ENCODE measurements around the gene IFT43. TPM values are rescaled to one million over a fixed set of nuclear protein-coding genes. Genes with fewer than 3 reads are reported as not detected.

The IFT43 gene
- total RNA-seq, 1 donor from 2014 or later = 36.8 TPM

GRCh38 chr14:76117789-76118484 lies 132.4 kb downstream of the IFT43 start:
- TF ChIP-seq EZH2phosphoT487 (IDR thresholded peaks at IDR 0.05) (no peak), CTCF (IDR thresholded peaks at IDR 0.05) (no peak), EZH2 (IDR thresholded peaks at IDR 0.05) (no peak)
- peaks cover 8% of the 10 kb centered on the region for H3K4me1 Mint-ChIP-seq
- H3K4me3 Mint-ChIP-seq = no peak overlapping the region
- no peak overlapping the region for H3K27ac Mint-ChIP-seq
- H3F3A ChIP-seq (ENCODE audit: low read depth) = peaks cover 9% of the 10 kb centered on the region
- peaks cover 12% of the 10 kb centered on the region for H3K27me3 Mint-ChIP-seq (ENCODE audit: insufficient read depth, low read depth)
- H4K20me1 ChIP-seq (ENCODE audit: low read depth) = no peaks in the 10 kb centered on the region
- H3K36me3 ChIP-seq = no peaks in the 10 kb centered on the region
- H2AFZ ChIP-seq (replicated peaks) = no peak overlapping the region
- DNase-seq (ENCODE audit: low spot score) = no peak
- no peaks in the 10 kb centered on the region for H3K79me2 ChIP-seq (ENCODE audit: low read depth)
- H3K36me3 Mint-ChIP-seq = no peaks in the 10 kb centered on the region
- no peaks in the 10 kb centered on the region for H3K9me3 ChIP-seq (ENCODE audit: low read depth)
- H3K9me3 Mint-ChIP-seq = no peaks in the 10 kb centered on the region
- H3K27ac ChIP-seq = no peak overlapping the region
- peaks cover 11% of the 10 kb centered on the region for H3K4me1 ChIP-seq
- no peaks in the 10 kb centered on the region for H3K27me3 ChIP-seq
- H3K9ac ChIP-seq = no peak overlapping the region
- no peak overlapping the region for H3K4me2 ChIP-seq
- no peak overlapping the region for H3K4me3 ChIP-seq

- H3K4me2 ChIP-seq = no peak overlapping the region
- H3K4me3 ChIP-seq = no peak overlapping the region
- no peaks in the 10 kb centered on the region for H3K36me3 Mint-ChIP-seq
- TF ChIP-seq EZH2 (IDR thresholded peaks at IDR 0.05) = no peak
- no peak for TF ChIP-seq CTCF (IDR thresholded peaks at IDR 0.05)
- H3K27me3 ChIP-seq = no peaks in the 10 kb centered on the region
- DNase-seq (ENCODE audit: low spot score) = no peak
- H3K9ac ChIP-seq = no peak overlapping the region
- peaks cover 7% of the 10 kb centered on the region for H3K4me1 Mint-ChIP-seq
- H2AFZ ChIP-seq (replicated peaks) = no peak overlapping the region
- H3K9me3 ChIP-seq (ENCODE audit: low read depth) = no peaks in the 10 kb centered on the region
- H3K9me3 Mint-ChIP-seq = no peaks in the 10 kb centered on the region
- no peaks in the 10 kb centered on the region for H4K20me1 ChIP-seq (ENCODE audit: low read depth)
- no peak overlapping the region for H3K4me3 Mint-ChIP-seq
- peaks cover 12% of the 10 kb centered on the region for H3K27me3 Mint-ChIP-seq (ENCODE audit: insufficient read depth, low read depth)
- peaks cover 8% of the 10 kb centered on the region for H3K4me1 ChIP-seq
- peak overlapping the region; percentile 60 for H3K27ac Mint-ChIP-seq
- H3F3A ChIP-seq (ENCODE audit: low read depth) = peaks cover 3% of the 10 kb centered on the region
- no peaks in the 10 kb centered on the region for H3K79me2 ChIP-seq (ENCODE audit: low read depth)
- H3K27ac ChIP-seq = no peak overlapping the region
- H3K36me3 ChIP-seq = no peaks in the 10 kb centered on the region
Observed at GRCh38 chr14:76118594-76118993, 133.0 kb downstream of the IFT43 start.

GRCh38 chr14:76121089-76121748 lies 135.7 kb downstream of the IFT43 start:
- H3K4me1 ChIP-seq = peaks cover 3% of the 10 kb centered on the region
- H3K79me2 ChIP-seq (ENCODE audit: low read depth) = no peaks in the 10 kb centered on the region
- peaks cover 15% of the 10 kb centered on the region for H3K27me3 Mint-ChIP-seq (ENCODE audit: insufficient read depth, low read depth)
- no peak overlapping the region for H3K27ac ChIP-seq
- no peak overlapping the region for H3K27ac Mint-ChIP-seq
- H3K4me1 Mint-ChIP-seq = peaks cover 3% of the 10 kb centered on the region
- H3K4me3 ChIP-seq = no peak overlapping the region
- no peaks in the 10 kb centered on the region for H3K36me3 Mint-ChIP-seq
- TF ChIP-seq EZH2phosphoT487 (IDR thresholded peaks at IDR 0.05) (no peak), CTCF (IDR thresholded peaks at IDR 0.05) (no peak), EZH2 (IDR thresholded peaks at IDR 0.05) (no peak)
- no peak overlapping the region for H3K9ac ChIP-seq
- H3K9me3 ChIP-seq (ENCODE audit: low read depth) = no peaks in the 10 kb centered on the region
- H3K4me3 Mint-ChIP-seq = no peak overlapping the region
- H3K4me2 ChIP-seq = no peak overlapping the region
- no peaks in the 10 kb centered on the region for H3F3A ChIP-seq (ENCODE audit: low read depth)
- H4K20me1 ChIP-seq (ENCODE audit: low read depth) = no peaks in the 10 kb centered on the region
- no peaks in the 10 kb centered on the region for H3K27me3 ChIP-seq
- H3K9me3 Mint-ChIP-seq = no peaks in the 10 kb centered on the region
- no peak overlapping the region for H2AFZ ChIP-seq (replicated peaks)
- H3K36me3 ChIP-seq = no peaks in the 10 kb centered on the region
- no peak for DNase-seq (ENCODE audit: low spot score)

Data from neural progenitor cell (in vitro differentiated cells).